Jurkat, Clone E6-1 (cell line): ENCODE data around the gene MAST4.

Experiments used
- DNase-seq: peaks from one replicate; pipeline ENCODE4 v3.0.0-alpha.2; 2011; ENCODE audit warnings: low read depth, low spot score
- H3K4me3 ChIP-seq: 2 replicates; pipeline ENCODE4 v1.5.1; 2011; ENCODE audit warnings: mild to moderate bottlenecking, low read length, control low read depth, moderate library complexity

The MAST4 gene

GRCh38 chr5:66597183-66597757 is 1.1 kb downstream of the MAST4 start:
- peak overlapping the region; percentile 26 for H3K4me3 ChIP-seq
- DNase-seq = no peak

GRCh38 chr5:66602621-66603020 is 6.4 kb downstream of the MAST4 start:
- no peak for DNase-seq
- no peak overlapping the region for H3K4me3 ChIP-seq

- no peak overlapping the region for H3K4me3 ChIP-seq
- no peak for DNase-seq
Measured at GRCh38 chr5:66603164-66603563, 7.0 kb downstream of the MAST4 start.

- no peak overlapping the region for H3K4me3 ChIP-seq
- no peak for DNase-seq
Measured at GRCh38 chr5:66603881-66604280, 7.7 kb downstream of the MAST4 start.

- DNase-seq = no peak
- no peak overlapping the region for H3K4me3 ChIP-seq
Measured at GRCh38 chr5:66606713-66607112, 10.5 kb downstream of the MAST4 start.

GRCh38 chr5:66608501-66608900 is 12.3 kb downstream of the MAST4 start:
- DNase-seq = no peak
- H3K4me3 ChIP-seq = no peak overlapping the region

GRCh38 chr5:66609615-66610014 is 13.4 kb downstream of the MAST4 start:
- H3K4me3 ChIP-seq = no peak overlapping the region

GRCh38 chr5:66612226-66612625 is 16.0 kb downstream of the MAST4 start:
- no peak overlapping the region for H3K4me3 ChIP-seq
- DNase-seq = no peak

More at GRCh38 chr5:66609615-66610014, 13.4 kb downstream of the MAST4 start:
- DNase-seq = no peak

GRCh38 chr5:66615136-66615535 is 18.9 kb downstream of the MAST4 start:
- no peak overlapping the region for H3K4me3 ChIP-seq
- DNase-seq = no peak

- DNase-seq = no peak
- H3K4me3 ChIP-seq = no peak overlapping the region
Measured at GRCh38 chr5:66615894-66616293, 19.7 kb downstream of the MAST4 start.

- H3K4me3 ChIP-seq = no peak overlapping the region
- no peak for DNase-seq
Measured at GRCh38 chr5:66616520-66617225, 20.5 kb downstream of the MAST4 start.

GRCh38 chr5:66617226-66617861 is 21.2 kb downstream of the MAST4 start:
- DNase-seq = no peak
- H3K4me3 ChIP-seq = no peak overlapping the region

- H3K4me3 ChIP-seq = no peak overlapping the region
- no peak for DNase-seq
Measured at GRCh38 chr5:66617991-66618768, 22.0 kb downstream of the MAST4 start.

- DNase-seq = no peak
- H3K4me3 ChIP-seq = no peak overlapping the region
Measured at GRCh38 chr5:66620711-66621110, 24.5 kb downstream of the MAST4 start.

GRCh38 chr5:66621146-66621545 is 25.0 kb downstream of the MAST4 start:
- DNase-seq = no peak
- no peak overlapping the region for H3K4me3 ChIP-seq

- no peak for DNase-seq
Measured at GRCh38 chr5:66621736-66622135, 25.5 kb downstream of the MAST4 start.

GRCh38 chr5:66628561-66628960 is 32.4 kb downstream of the MAST4 start:
- H3K4me3 ChIP-seq = no peak overlapping the region
- DNase-seq = no peak

More at GRCh38 chr5:66621736-66622135, 25.5 kb downstream of the MAST4 start:
- H3K4me3 ChIP-seq = no peak overlapping the region

GRCh38 chr5:66629446-66629845 is 33.3 kb downstream of the MAST4 start:
- no peak for DNase-seq
- no peak overlapping the region for H3K4me3 ChIP-seq

GRCh38 chr5:66633754-66634153 is 37.6 kb downstream of the MAST4 start:
- no peak overlapping the region for H3K4me3 ChIP-seq
- DNase-seq = no peak

GRCh38 chr5:66634601-66635000 is 38.4 kb downstream of the MAST4 start:
- no peak for DNase-seq
- no peak overlapping the region for H3K4me3 ChIP-seq
